ENCODE results near the gene CDC25C.

CDC25C gene

DNA sequence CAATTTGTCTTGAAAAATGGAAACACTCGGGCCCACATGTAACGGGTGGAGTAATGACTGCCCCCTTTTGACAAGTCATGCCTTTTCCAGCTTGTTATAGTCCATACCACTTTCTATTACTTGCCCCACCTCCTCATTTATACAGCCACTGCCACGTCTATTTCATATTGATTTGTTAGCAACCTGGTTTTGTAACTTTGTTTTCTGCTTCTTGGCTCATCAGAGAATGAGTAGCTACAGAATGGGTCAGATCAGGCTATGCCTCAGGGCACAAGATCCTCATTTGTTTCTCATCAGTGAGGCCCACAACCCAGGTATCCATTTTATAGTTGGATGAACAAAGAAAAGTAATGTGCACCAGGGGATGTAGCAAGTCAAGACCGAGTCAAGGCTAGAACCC lies 58.9 kb downstream of the CDC25C start:
- peaks cover 32% of the 10 kb centered on the region for H3K4me1 Mint-ChIP-seq
- DNase-seq = no peak
- H3K9me3 Mint-ChIP-seq = peaks cover 3% of the 10 kb centered on the region
- H3K36me3 Mint-ChIP-seq (ENCODE audit: low read depth) = no peaks in the 10 kb centered on the region
- TF ChIP-seq, protein P1, sequence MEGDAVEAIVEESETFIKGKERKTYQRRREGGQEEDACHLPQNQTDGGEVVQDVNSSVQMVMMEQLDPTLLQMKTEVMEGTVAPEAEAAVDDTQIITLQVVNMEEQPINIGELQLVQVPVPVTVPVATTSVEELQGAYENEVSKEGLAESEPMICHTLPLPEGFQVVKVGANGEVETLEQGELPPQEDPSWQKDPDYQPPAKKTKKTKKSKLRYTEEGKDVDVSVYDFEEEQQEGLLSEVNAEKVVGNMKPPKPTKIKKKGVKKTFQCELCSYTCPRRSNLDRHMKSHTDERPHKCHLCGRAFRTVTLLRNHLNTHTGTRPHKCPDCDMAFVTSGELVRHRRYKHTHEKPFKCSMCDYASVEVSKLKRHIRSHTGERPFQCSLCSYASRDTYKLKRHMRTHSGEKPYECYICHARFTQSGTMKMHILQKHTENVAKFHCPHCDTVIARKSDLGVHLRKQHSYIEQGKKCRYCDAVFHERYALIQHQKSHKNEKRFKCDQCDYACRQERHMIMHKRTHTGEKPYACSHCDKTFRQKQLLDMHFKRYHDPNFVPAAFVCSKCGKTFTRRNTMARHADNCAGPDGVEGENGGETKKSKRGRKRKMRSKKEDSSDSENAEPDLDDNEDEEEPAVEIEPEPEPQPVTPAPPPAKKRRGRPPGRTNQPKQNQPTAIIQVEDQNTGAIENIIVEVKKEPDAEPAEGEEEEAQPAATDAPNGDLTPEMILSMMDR (IDR thresholded peaks at IDR 0.05) = no peak
- no peak overlapping the region for H3K27ac Mint-ChIP-seq
- peak overlapping the region; percentile 14 for H3K4me3 Mint-ChIP-seq
- H3K27me3 Mint-ChIP-seq (ENCODE audit: low read depth, poor library complexity) = peaks cover 53% of the 10 kb centered on the region

GRCh38 chr5:138271281-138271680 lies 60.3 kb downstream of the CDC25C start:
- TF ChIP-seq, protein P1 (IDR thresholded peaks at IDR 0.05) = no peak
- no peaks in the 10 kb centered on the region for H3K36me3 Mint-ChIP-seq (ENCODE audit: low read depth)
- H3K4me1 Mint-ChIP-seq = peaks cover 25% of the 10 kb centered on the region
- H3K9me3 Mint-ChIP-seq = peaks cover 3% of the 10 kb centered on the region
- H3K27ac Mint-ChIP-seq = no peak overlapping the region
- peaks cover 62% of the 10 kb centered on the region for H3K27me3 Mint-ChIP-seq (ENCODE audit: low read depth, poor library complexity)
- H3K4me3 Mint-ChIP-seq = no peak overlapping the region
- DNase-seq = no peak

- DNase-seq = no peak
- Mint-ChIP-seq H3K4me3 (no peak overlapping the region), H3K4me1 (no peaks in the 10 kb centered on the region), H3K27ac (no peak overlapping the region), H3K9me3 (no peaks in the 10 kb centered on the region), H3K27me3 (ENCODE audit: low read depth, poor library complexity) (peaks cover 40% of the 10 kb centered on the region), H3K36me3 (ENCODE audit: low read depth) (no peaks in the 10 kb centered on the region)
- TF ChIP-seq, protein P1 (IDR thresholded peaks at IDR 0.05) = no peak
Observed at GRCh38 chr5:138264183-138264582, 67.4 kb downstream of the CDC25C start.

- TF ChIP-seq, protein P1 (IDR thresholded peaks at IDR 0.05) = no peak
- no peak for DNase-seq
- Mint-ChIP-seq H3K9me3 (no peaks in the 10 kb centered on the region), H3K27me3 (ENCODE audit: low read depth, poor library complexity) (peaks cover 34% of the 10 kb centered on the region), H3K36me3 (ENCODE audit: low read depth) (no peaks in the 10 kb centered on the region), H3K4me3 (no peak overlapping the region), H3K4me1 (no peaks in the 10 kb centered on the region), H3K27ac (no peak overlapping the region)
Observed at GRCh38 chr5:138263581-138263980, 68.0 kb downstream of the CDC25C start.

DNA sequence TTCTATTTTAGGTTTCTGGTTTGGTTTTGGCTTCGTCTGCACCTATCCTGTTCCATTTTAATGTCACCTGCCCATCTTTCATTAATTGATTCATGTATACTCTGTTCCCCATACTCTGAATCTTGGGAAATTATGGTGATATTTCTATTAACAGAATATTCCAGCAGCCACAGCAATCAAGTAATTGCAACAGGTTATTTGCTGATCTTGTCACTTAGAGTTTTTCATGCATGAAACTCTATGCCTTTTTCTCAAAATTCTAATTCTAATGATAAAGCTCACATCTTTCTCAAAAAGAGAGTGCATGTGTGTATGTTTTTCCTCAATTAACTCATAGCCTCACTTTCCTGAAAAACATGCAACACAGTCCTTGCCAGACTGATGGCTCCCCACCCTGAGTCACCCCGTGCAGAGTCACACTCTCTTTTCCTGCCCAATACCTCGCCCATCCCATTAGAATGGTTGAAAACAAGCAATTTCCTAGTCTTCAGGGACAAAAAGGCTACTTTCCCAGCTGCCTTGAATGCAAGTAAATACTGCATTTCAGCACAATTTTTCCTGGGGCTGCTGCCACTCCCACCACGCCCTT lies 72.8 kb downstream of the CDC25C start:
- H3K4me3 Mint-ChIP-seq = no peak overlapping the region
- no peaks in the 10 kb centered on the region for H3K9me3 Mint-ChIP-seq
- DNase-seq = no peak
- H3K27ac Mint-ChIP-seq = no peak overlapping the region
- H3K4me1 Mint-ChIP-seq = no peaks in the 10 kb centered on the region
- TF ChIP-seq, protein P1 (IDR thresholded peaks at IDR 0.05) = no peak
- H3K27me3 Mint-ChIP-seq (ENCODE audit: low read depth, poor library complexity) = peaks cover 21% of the 10 kb centered on the region
- no peaks in the 10 kb centered on the region for H3K36me3 Mint-ChIP-seq (ENCODE audit: low read depth)

GRCh38 chr5:138257583-138257982 lies 74.0 kb downstream of the CDC25C start:
- TF ChIP-seq, protein P1 (IDR thresholded peaks at IDR 0.05) = no peak
- DNase-seq = no peak
- Mint-ChIP-seq H3K9me3 (no peaks in the 10 kb centered on the region), H3K4me1 (no peaks in the 10 kb centered on the region), H3K27ac (no peak overlapping the region), H3K4me3 (no peak overlapping the region), H3K36me3 (ENCODE audit: low read depth) (no peaks in the 10 kb centered on the region), H3K27me3 (ENCODE audit: low read depth, poor library complexity) (peaks cover 19% of the 10 kb centered on the region)
